Endothelial cell of umbilical vein (primary cell): Measurements from ENCODE around the gene NR5A2. TPM values are rescaled to one million over a fixed set of nuclear protein-coding genes. Genes with fewer than 3 reads are reported as not detected.

ENCODE experiments used
- BruUV-seq: library from RNA; stranded (reverse); fragments of 400-500 nt; replicated peaks from 2 replicates; lab custom pipeline; 2021; lab: Mats Ljungman, UMichigan
- CTCF ChIA-PET: fragments of 300-600, 350-600 bp; sonication (Branson Sonifier 250); formaldehyde crosslinking; loops from one replicate; lab custom pipeline; 2021; ENCODE audit warnings: antibody characterized with exemption, inconsistent platforms; lab: Charles Lee
- POLR2A ChIA-PET: fragments of 300-600, 350-600 bp; sonication (Branson Sonifier 250); formaldehyde crosslinking; loops from one replicate; lab custom pipeline; 2021; ENCODE audit warnings: antibody characterized with exemption, inconsistent platforms; lab: Charles Lee
- DNase-seq: peaks from one replicate; pipeline ENCODE4 v3.0.0-alpha.2; 2011; ENCODE audit warnings: low read depth, low spot score
- FAIRE-seq: peaks from 2 replicates; lab custom pipeline; 2011; peaks lifted over from hg19 to GRCh38; lab: Jason Lieb, UNC
- H2AFZ ChIP-seq: 2 replicates; pipeline ENCODE4 v1.6.0; 2012; ENCODE audit warnings: low read depth, low read length, control low read depth, inconsistent platforms
- H3K27ac ChIP-seq: 2 replicates; pipeline ENCODE4 v1.5.1; 2011; ENCODE audit warnings: low read depth, mild to moderate bottlenecking, control low read depth, low read length, moderate library complexity; ENCODE audit not compliant: insufficient read depth
- H3K27me3 ChIP-seq, 2 experiments: 2 replicates each; pipeline versions ENCODE4 v1.6.0 to v1.6.1; 2011; ENCODE audit warnings: low read length in 2 of 2, mixed read lengths in 1 of 2; ENCODE audit not compliant: control insufficient read depth in 2 of 2, insufficient read depth in 2 of 2
- H3K36me3 ChIP-seq, 2 experiments: 2 replicates in 1 of 2; 3 replicates in 1 of 2; pipeline ENCODE4 v1.5.1; 2011; ENCODE audit warnings: low read length in 2 of 2, mild to moderate bottlenecking in 1 of 2, moderate library complexity in 1 of 2; ENCODE audit not compliant: control insufficient read depth in 2 of 2, insufficient read depth in 2 of 2; ENCODE audit errors: extremely low read depth in 1 of 2
- H3K4me1 ChIP-seq: 3 replicates; pipeline ENCODE4 v1.5.1; 2011; ENCODE audit warnings: mild to moderate bottlenecking, low read length; ENCODE audit not compliant: control insufficient read depth, insufficient read depth; ENCODE audit errors: extremely low read depth
- H3K4me2 ChIP-seq: 2 replicates; pipeline ENCODE4 v1.6.1; 2011; ENCODE audit warnings: low read length, control low read depth, mixed read lengths; ENCODE audit not compliant: insufficient read depth
- H3K4me3 ChIP-seq, 3 experiments: fragments of 200-600 bp in 1 of 3; sonication (generic), shearing (Covaris generic) in 1 of 3; replicated peaks in 1 of 3; 2 replicates each; pipeline ENCODE4 v1.5.1; 2011 to 2016; ENCODE audit warnings: control low read depth in 3 of 3, low read length in 3 of 3, mild to moderate bottlenecking in 2 of 3, inconsistent platforms in 1 of 3, low read depth in 1 of 3, moderate library complexity in 1 of 3; ENCODE audit not compliant: insufficient read depth in 1 of 3
- H3K79me2 ChIP-seq: 2 replicates; pipeline ENCODE4 v1.6.0; 2012; ENCODE audit warnings: low read length, inconsistent platforms; ENCODE audit not compliant: control insufficient read depth, insufficient read depth
- H3K9ac ChIP-seq: replicated peaks from 2 replicates; pipeline ENCODE3; 2011; ENCODE audit warnings: low read length, control low read depth; ENCODE audit not compliant: insufficient read depth; ENCODE audit errors: extremely low read depth
- H3K9me1 ChIP-seq: replicated peaks from 3 replicates; pipeline ENCODE4 v1.6.0; 2011; ENCODE audit warnings: mild to moderate bottlenecking, low read length; ENCODE audit not compliant: control insufficient read depth, insufficient read depth; ENCODE audit errors: extremely low read depth
- H3K9me3 ChIP-seq: replicated peaks from 2 replicates; pipeline ENCODE4 v1.5.1; 2012; ENCODE audit warnings: low read length, inconsistent platforms; ENCODE audit not compliant: control insufficient read depth, insufficient read depth
- H4K20me1 ChIP-seq: replicated peaks from 2 replicates; pipeline ENCODE3; 2011; ENCODE audit warnings: mild to moderate bottlenecking, low read length; ENCODE audit not compliant: control insufficient read depth, insufficient read depth; ENCODE audit errors: extremely low read depth
- CTCF ChIP-seq, 2 donors: IDR thresholded peaks; 1 replicate in 1 of 2; 2 replicates in 1 of 2; pipeline ENCODE4 v1.5.1; 2011; ENCODE audit warnings: low read length in 2 of 2, mild to moderate bottlenecking in 2 of 2, moderate library complexity in 2 of 2, control low read depth in 1 of 2, inconsistent platforms in 1 of 2, low read depth in 1 of 2; ENCODE audit not compliant: insufficient read depth in 1 of 2; ENCODE audit errors: extremely low read depth in 1 of 2
- EZH2 ChIP-seq: IDR thresholded peaks from 2 replicates; pipeline ENCODE4 v1.6.1; 2012; ENCODE audit warnings: borderline replicate concordance, low read depth, mild to moderate bottlenecking, moderate library complexity, low read length, inconsistent platforms; ENCODE audit not compliant: severe bottlenecking
- FOS ChIP-seq: IDR thresholded peaks from 2 replicates; pipeline ENCODE4 v1.6.1; 2011; ENCODE audit warnings: mild to moderate bottlenecking, low read length, moderate library complexity, borderline replicate concordance; ENCODE audit not compliant: insufficient read depth
- GATA2 ChIP-seq: IDR thresholded peaks from 2 replicates; pipeline ENCODE4 v1.7.0; 2011; ENCODE audit warnings: low read depth, mild to moderate bottlenecking, moderate library complexity, mixed read lengths, low read length; ENCODE audit not compliant: insufficient read length, insufficient read depth
- JUN ChIP-seq: IDR thresholded peaks from 2 replicates; pipeline ENCODE4 v1.6.1; 2011; ENCODE audit warnings: borderline replicate concordance, low read depth; ENCODE audit not compliant: insufficient read length, insufficient read depth
- MAX ChIP-seq: IDR thresholded peaks from 2 replicates; pipeline ENCODE4 v1.6.1; 2011; ENCODE audit not compliant: insufficient read depth, insufficient read length
- MYC ChIP-seq: IDR thresholded peaks from one replicate; pipeline ENCODE4 v1.6.1; 2011; ENCODE audit warnings: mild to moderate bottlenecking, low read depth, low read length
- POLR2A ChIP-seq: IDR thresholded peaks from 2 replicates; pipeline ENCODE4 v1.6.1; 2012; ENCODE audit warnings: low read depth, mild to moderate bottlenecking, control low read depth, low read length
- POLR2AphosphoS5 ChIP-seq: IDR thresholded peaks from 2 replicates; pipeline ENCODE4 v1.6.1; 2012; ENCODE audit warnings: low read depth, mild to moderate bottlenecking, control low read depth, low read length, moderate library complexity; ENCODE audit not compliant: insufficient read depth
- dilution Hi-C: fragments of 300-500 bp; cut with MboI; formaldehyde crosslinking; loops from one replicate; pipeline ENCODE4 v1.15.0; 2019; ENCODE audit warnings: low sequenced_read_pairs; ENCODE audit not compliant: extremely low pct_ligation_motif_present
- intact Hi-C: fragments of 100-400 bp; cut with micrococcal nuclease; formaldehyde crosslinking; loops from one replicate; pipeline ENCODE4 v1.10.0; 2022
- polyA plus RNA-seq, 4 experiments: library from polyadenylated mRNA; depleted of rRNA in 3 of 4; stranded (reverse) in 3 of 4; unstranded in 1 of 4; fragments of >200 nt; gene quantifications; 2 replicates each; pipeline versions ENCODE4 v1.2.1 to v1.2.3, GENCODE V29; 2011 to 2012; ENCODE audit warnings: missing spikeins in 1 of 4
- total RNA-seq: library from RNA; stranded (reverse); gene quantifications from 2 replicates; pipeline ENCODE4 v1.2.3, GENCODE V29; 2021

Gene NR5A2
- total and polyA plus RNA-seq, 2 donors (not counting 3 experiments of a cell fraction or from before 2014, with no cell fraction given), result 3.4 to 12.1 TPM

GRCh38 chr1:200213921-200214320 lies 186.4 kb downstream of the NR5A2 start:
- TF ChIP-seq FOS (no peak), POLR2AphosphoS5 (no peak), MYC (no peak), JUN (no peak), MAX (no peak), POLR2A (no peak), GATA2 (no peak), EZH2 (no peak), CTCF (IDR thresholded peaks at IDR 0.05; ENCODE audit: extremely low read depth in 1 of 2, insufficient read depth in 1 of 2, low read depth in 1 of 2, low read length in 2 of 2) (no peak)
- no peak overlapping the region for H2AFZ ChIP-seq
- no peak overlapping the region for H3K4me2 ChIP-seq
- no peak for DNase-seq
- no peak overlapping the region for H3K27ac ChIP-seq
- no peaks in the 10 kb centered on the region for H3K9me1 ChIP-seq
- ChIA-PET CTCF (no interaction called here), POLR2A (no interaction called here)
- no peak overlapping the region for H3K9ac ChIP-seq
- no peaks in the 10 kb centered on the region for H3K36me3 ChIP-seq
- H3K27me3 ChIP-seq, result peaks cover 0 to 3% of the 10 kb centered on the region in 2 experiments
- FAIRE-seq, result no peak
- H3K9me3 ChIP-seq, result no peaks in the 10 kb centered on the region
- no TSS peak for BruUV-seq
- H3K4me3 ChIP-seq, result no peak overlapping the region
- intact Hi-C loops, result no loop called here
- dilution Hi-C loops, result no loop called here
- no peaks in the 10 kb centered on the region for H3K79me2 ChIP-seq
- no peaks in the 10 kb centered on the region for H4K20me1 ChIP-seq
- H3K4me1 ChIP-seq, result no peaks in the 10 kb centered on the region
